ENCODE results near the gene DUSP1. TPM values are rescaled to one million over a fixed set of nuclear protein-coding genes. Genes with fewer than 3 reads are reported as not detected.

The DUSP1 gene
- total and polyA plus RNA-seq, 2 of the 13 experiments (the other 11 are each of a cell fraction or from before 2014, with no cell fraction given) = 27.1 to 55.5 TPM

- TF ChIP-seq DRAP1 (CRISPR knock-in tag; IDR thresholded peaks at IDR 0.05) (peak; percentile 62), ATF5 (CRISPR knock-in tag; IDR thresholded peaks at IDR 0.05; ENCODE audit: low read depth) (no peak), IRF2 (CRISPR knock-in tag; IDR thresholded peaks at IDR 0.05) (peak; percentile 95), ZNF12 (CRISPR knock-in tag; IDR thresholded peaks at IDR 0.05) (peak; percentile 61; the same call in 1 of the 2 replicates), PRDM15 (CRISPR knock-in tag; IDR thresholded peaks at IDR 0.05) (no peak), ZGPAT (CRISPR knock-in tag; IDR thresholded peaks at IDR 0.05) (peak; percentile 90), KLF6 (CRISPR knock-in tag; IDR thresholded peaks at IDR 0.05) (peak; percentile 94), ZNF136 (CRISPR knock-in tag; IDR thresholded peaks at IDR 0.05; ENCODE audit: low read depth) (no peak), YY1 (IDR thresholded peaks at IDR 0.05; ENCODE audit: insufficient read depth, insufficient replicate concordance, low read depth, low read length) (no peak), JUN (CRISPR knock-in tag; IDR thresholded peaks at IDR 0.05) (peak; percentile 87; the same call in 1 of the 2 replicates), CBX5 (CRISPR knock-in tag; IDR thresholded peaks at IDR 0.05; ENCODE audit: borderline replicate concordance) (peak; percentile 95), ZNF775 (CRISPR knock-in tag; IDR thresholded peaks at IDR 0.05; ENCODE audit: borderline replicate concordance) (no peak), NCOR1 (IDR thresholded peaks at IDR 0.05; ENCODE audit: borderline replicate concordance, low read length) (no peak), BHLHE40 (IDR thresholded peaks at IDR 0.05; ENCODE audit: low read length) (peak; percentile 56; the same call in 1 of the 2 replicates), NR2F6 (IDR thresholded peaks at IDR 0.05) (no peak), NR2F6 (CRISPR knock-in tag; IDR thresholded peaks at IDR 0.05) (peak; percentile 80), ZNF660 (CRISPR knock-in tag; IDR thresholded peaks at IDR 0.05; ENCODE audit: borderline replicate concordance, low read depth) (peak; percentile 92; the same call in 1 of the 2 replicates), DPF2 (CRISPR knock-in tag; IDR thresholded peaks at IDR 0.05; ENCODE audit: borderline replicate concordance, low read depth) (0 out of 2 replicates have a peak, but pooled peaks have one; percentile 30), TGIF2 (CRISPR knock-in tag; IDR thresholded peaks at IDR 0.05) (peak; percentile 97), DMTF1 (CRISPR knock-in tag; IDR thresholded peaks at IDR 0.05) (peak; percentile 63; the same call in 1 of the 2 replicates), ZNF460 (CRISPR knock-in tag; IDR thresholded peaks at IDR 0.05; ENCODE audit: borderline replicate concordance) (no peak), TCF7 (IDR thresholded peaks at IDR 0.05; ENCODE audit: low read depth) (no peak)
These were observed 39.9 kb downstream of the DUSP1 start (continued) for GRCh38 chr5:172730981-172731679.
